CD8-positive, alpha-beta memory T cell (primary cell): Measurements from ENCODE around the gene CDKN1B. TPM values are rescaled to one million over a fixed set of nuclear protein-coding genes. Genes with fewer than 3 reads are reported as not detected.
A peak's percentile ranks its signal among the peaks of the same experiment; 100 is the strongest.
"Not testable (repeated sequence)": the region's sequence is repeated elsewhere in the genome, so short reads cannot be mapped to it uniquely, and the experiment has no call there.

Experiments
- CTCF ChIA-PET: fragments of 350-600 bp; sonication (Branson Sonifier 250); formaldehyde crosslinking; loops from one replicate; lab custom pipeline; 2021; ENCODE audit warnings: antibody characterized with exemption; lab: Charles Lee
- POLR2A ChIA-PET: fragments of 350-600 bp; sonication (Branson Sonifier 250); formaldehyde crosslinking; loops from one replicate; lab custom pipeline; 2021; ENCODE audit warnings: antibody characterized with exemption; lab: Charles Lee
- DNase-seq, 5 donors: peaks; one replicate each; pipeline versions ENCODE4 v3.0.0 to v3.0.0-alpha.2; 2020 to 2022; ENCODE audit warnings: mixed read lengths in 1 of 5
- H3K27ac ChIP-seq: one replicate; pipeline ENCODE4 v1.7.0; 2013; ENCODE audit warnings: low read depth, mild to moderate bottlenecking, low read length, moderate library complexity
- H3K27me3 ChIP-seq: 2 replicates; pipeline ENCODE4 v1.7.0; 2013; ENCODE audit warnings: low read length, mild to moderate bottlenecking; ENCODE audit not compliant: insufficient read depth, poor library complexity, severe bottlenecking
- H3K36me3 ChIP-seq: 2 replicates; pipeline ENCODE4 v1.7.0; 2013; ENCODE audit warnings: mild to moderate bottlenecking, low read length, moderate library complexity; ENCODE audit not compliant: insufficient read depth
- H3K4me1 ChIP-seq: 2 replicates; pipeline ENCODE4 v1.7.0; 2013; ENCODE audit warnings: mild to moderate bottlenecking, low read length, moderate library complexity; ENCODE audit not compliant: insufficient read depth
- H3K4me3 ChIP-seq: 2 replicates; pipeline ENCODE4 v1.7.0; 2013; ENCODE audit warnings: mild to moderate bottlenecking, low read length
- H3K9me3 ChIP-seq: 2 replicates; pipeline ENCODE4 v1.7.0; 2013; ENCODE audit warnings: mild to moderate bottlenecking, low read length
- H3K27ac Mint-ChIP-seq, 8 donors: one replicate each; pipeline ENCODE4 v1.8.0; 2020 to 2021; ENCODE audit warnings: mixed read lengths in 8 of 8, mild to moderate bottlenecking in 6 of 8, inconsistent platforms in 3 of 8, moderate library complexity in 3 of 8
- H3K27me3 Mint-ChIP-seq, 2 donors: one replicate each; pipeline ENCODE4 v1.8.0; 2020 to 2021; ENCODE audit warnings: mixed read lengths in 2 of 2, mild to moderate bottlenecking in 1 of 2, moderate library complexity in 1 of 2
- H3K36me3 Mint-ChIP-seq, 3 donors: one replicate each; pipeline ENCODE4 v1.8.0; 2020 to 2021; ENCODE audit warnings: mixed read lengths in 3 of 3, inconsistent platforms in 1 of 3, mild to moderate bottlenecking in 1 of 3
- H3K4me1 Mint-ChIP-seq, 3 donors: one replicate each; pipeline ENCODE4 v1.8.0; 2020 to 2021; ENCODE audit warnings: mixed read lengths in 3 of 3, inconsistent platforms in 1 of 3, mild to moderate bottlenecking in 1 of 3
- H3K4me3 Mint-ChIP-seq, 7 donors: one replicate each; pipeline ENCODE4 v1.8.0; 2020 to 2021; ENCODE audit warnings: mixed read lengths in 7 of 7, mild to moderate bottlenecking in 6 of 7, moderate library complexity in 4 of 7, inconsistent platforms in 2 of 7
- H3K9me3 Mint-ChIP-seq, 5 donors: one replicate each; pipeline ENCODE4 v1.8.0; 2020 to 2022; ENCODE audit warnings: mixed read lengths in 5 of 5, mild to moderate bottlenecking in 3 of 5, moderate library complexity in 2 of 5, inconsistent platforms in 1 of 5
- polyA plus RNA-seq: library from polyadenylated mRNA; unstranded; fragments of 300-500 nt; fragmentation: Illumina TruSeq; gene quantifications from one replicate; pipeline ENCODE4 v1.2.3, GENCODE V29; 2021
- total RNA-seq, 2 experiments: library from RNA; stranded (reverse); gene quantifications; one replicate each; pipeline ENCODE4 v1.2.3, GENCODE V29; 2021

Gene CDKN1B
- total and polyA plus RNA-seq, 3 experiments from 2014 or later: 10.0 to 48.7 (median 47.1) TPM

DNA sequence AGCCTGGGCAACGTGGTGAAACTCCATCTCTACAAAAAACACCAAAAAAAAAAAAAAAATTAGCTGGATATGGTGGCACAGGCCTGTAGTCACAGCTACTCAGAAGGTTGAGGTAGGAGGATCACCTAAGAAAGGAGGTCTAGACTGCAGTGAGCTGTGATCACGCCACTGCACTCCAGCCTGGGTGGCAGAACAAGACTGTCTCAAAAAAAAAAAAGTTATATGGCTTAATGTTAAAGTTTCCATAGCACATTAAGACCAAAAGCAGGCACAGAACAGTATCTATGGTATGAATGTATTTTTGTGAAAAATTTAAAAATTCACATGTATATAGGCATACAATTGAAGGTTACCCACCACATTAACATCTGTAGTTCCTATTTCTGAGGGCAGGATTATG is 15.9 kb downstream of the CDKN1B start:
- peaks cover 48% of the 10 kb centered on the region for H3K4me1 ChIP-seq
- no peaks in the 10 kb centered on the region for H3K27me3 ChIP-seq
- POLR2A ChIA-PET: interaction anchor here (0.6 kb wide), 1 partner anchor 9 kb away, joined by 3 read pairs; no protein-coding TSS in a partner anchor
- peak overlapping the region in 7 of 8 donors; percentile 11 to 78 (median 72) for H3K27ac Mint-ChIP-seq
- H3K36me3 ChIP-seq: no peaks in the 10 kb centered on the region
- no peaks in the 10 kb centered on the region for H3K9me3 Mint-ChIP-seq
- H3K9me3 ChIP-seq: no peaks in the 10 kb centered on the region
- peak overlapping the region in 1 of 7 donors; percentile 44 for H3K4me3 Mint-ChIP-seq
- CTCF ChIA-PET: interaction anchor here (0.7 kb wide), 1 partner anchor 383 kb away, joined by 3 read pairs; the partner anchor contains the start of gene MANSC1
- H3K4me1 Mint-ChIP-seq: peaks cover 45 to 69% (median 67%) of the 10 kb centered on the region in 3 donors
- no peaks in the 10 kb centered on the region for H3K27me3 Mint-ChIP-seq
- DNase-seq: no peak
- no peak overlapping the region for H3K4me3 ChIP-seq
- peaks cover 0 to 10% (median 8%) of the 10 kb centered on the region in 3 donors for H3K36me3 Mint-ChIP-seq
- H3K27ac ChIP-seq: no peak overlapping the region

DNA sequence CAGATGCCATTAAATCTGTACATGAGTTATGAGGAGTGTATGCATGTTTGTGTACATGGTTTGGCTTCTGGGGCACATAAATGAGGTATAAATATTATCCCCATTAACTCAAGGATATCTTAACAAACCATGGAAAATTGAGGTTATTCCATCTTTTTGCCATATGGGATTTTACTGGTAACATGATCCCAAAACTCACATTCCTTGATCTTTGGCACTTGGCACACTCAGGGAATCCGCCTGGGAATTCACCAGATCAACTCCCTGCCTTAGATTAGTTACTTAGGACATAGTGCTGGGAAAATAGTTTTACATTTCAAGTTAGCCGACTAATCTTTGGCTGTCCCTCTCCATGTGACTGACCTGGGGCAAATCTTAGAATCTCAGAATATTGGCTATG is 16.9 kb downstream of the CDKN1B start:
- no peak for DNase-seq
- H3K4me1 Mint-ChIP-seq: peaks cover 37 to 59% (median 58%) of the 10 kb centered on the region in 3 donors
- Histone ChIP-seq H3K9me3 (no peaks in the 10 kb centered on the region), H3K27me3 (no peaks in the 10 kb centered on the region), H3K36me3 (no peaks in the 10 kb centered on the region), H3K27ac (no peak overlapping the region), H3K4me1 (peaks cover 38% of the 10 kb centered on the region), H3K4me3 (no peak overlapping the region)
- ChIA-PET POLR2A (interaction anchor here (0.6 to 4.5 kb wide), 3 partner anchors 19 to 377 kb away, joined by 4 to 63 read pairs (median 7); partner anchors contain the start of genes BORCS5 and CDKN1B), CTCF (interaction anchor here (3.6 to 5.1 kb wide), 3 partner anchors 13 to 89 kb away, joined by 56 to 86 read pairs (median 56); partner anchors contain the start of gene CDKN1B)
- H3K36me3 Mint-ChIP-seq: peaks cover 0 to 6% (median 4%) of the 10 kb centered on the region in 3 donors
- H3K27ac Mint-ChIP-seq: peak overlapping the region in 7 of 8 donors; percentile 75 to 97 (median 93)
- no peak overlapping the region for H3K4me3 Mint-ChIP-seq
- no peaks in the 10 kb centered on the region for H3K9me3 Mint-ChIP-seq
- no peaks in the 10 kb centered on the region for H3K27me3 Mint-ChIP-seq

DNA sequence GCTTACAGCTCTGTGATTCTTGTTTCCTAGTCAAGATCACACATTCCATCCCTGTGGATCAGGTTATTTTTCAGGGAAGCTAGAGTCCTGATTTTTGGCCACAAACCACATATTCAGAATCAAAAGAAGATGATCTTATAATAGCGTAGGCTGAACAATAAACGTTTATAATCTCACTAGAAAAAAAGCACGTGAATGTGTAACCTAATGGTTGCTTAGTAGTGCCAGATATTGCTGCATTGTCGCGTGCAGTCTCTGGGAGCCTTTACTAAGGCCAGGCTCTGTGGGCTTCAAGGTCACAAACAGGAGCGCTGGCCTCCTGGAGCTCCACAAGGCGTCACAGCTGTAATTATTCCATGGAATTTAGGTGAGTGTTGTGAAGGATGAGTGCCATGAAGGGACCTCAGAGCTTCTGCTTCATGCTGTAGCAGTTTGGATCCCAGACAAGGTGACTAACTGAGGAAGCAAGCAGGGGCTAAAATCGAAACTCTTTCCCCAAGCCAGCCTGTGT is 17.4 kb downstream of the CDKN1B start:
- Mint-ChIP-seq H3K36me3 (peaks cover 0 to 6% (median 5%) of the 10 kb centered on the region in 3 donors), H3K27me3 (no peaks in the 10 kb centered on the region), H3K9me3 (no peaks in the 10 kb centered on the region), H3K4me3 (peak overlapping the region in 5 of 7 donors; percentile 25 to 80 (median 45)), H3K27ac (peak overlapping the region; percentile 75 to 98 (median 94)), H3K4me1 (peaks cover 36 to 57% (median 56%) of the 10 kb centered on the region in 3 donors)
- H3K4me3 ChIP-seq: no peak overlapping the region
- DNase-seq: no peak
- CTCF ChIA-PET: interaction anchor here (3.3 to 5.1 kb wide), 6 partner anchors 9 to 368 kb away, joined by 14 to 86 read pairs (median 56); partner anchors contain the start of gene CDKN1B
- no peaks in the 10 kb centered on the region for H3K27me3 ChIP-seq
- H3K9me3 ChIP-seq: no peaks in the 10 kb centered on the region
- POLR2A ChIA-PET: interaction anchor here (0.6 to 4.5 kb wide), 4 partner anchors 10 to 378 kb away, joined by 4 to 127 read pairs (median 35); partner anchors contain the start of genes BORCS5 and CDKN1B
- H3K36me3 ChIP-seq: no peaks in the 10 kb centered on the region
- H3K27ac ChIP-seq: no peak overlapping the region
- H3K4me1 ChIP-seq: peaks cover 34% of the 10 kb centered on the region

DNA sequence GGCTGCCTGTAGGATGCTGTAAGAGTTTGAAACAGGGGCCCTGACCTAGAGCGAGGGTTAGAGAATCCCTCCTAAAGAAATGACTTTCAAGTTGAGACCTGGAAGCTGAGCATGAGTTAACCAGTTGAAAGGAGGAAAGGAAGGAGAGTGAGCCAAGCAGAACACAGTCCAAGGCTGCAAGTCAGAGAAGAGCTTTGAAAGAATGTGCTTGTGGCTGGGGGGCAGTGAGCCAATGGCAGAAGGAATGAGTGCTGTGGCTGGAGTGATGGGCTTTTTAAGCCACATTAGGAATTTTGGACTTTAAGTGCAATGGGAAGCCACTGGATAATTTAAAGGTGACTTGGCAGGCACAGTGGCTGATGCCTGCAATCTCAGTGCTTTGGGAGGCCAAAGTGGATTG is 18.1 kb downstream of the CDKN1B start:
- H3K27me3 ChIP-seq: no peaks in the 10 kb centered on the region
- H3K27ac Mint-ChIP-seq: peak overlapping the region; percentile 84 to 98 (median 94)

DNA sequence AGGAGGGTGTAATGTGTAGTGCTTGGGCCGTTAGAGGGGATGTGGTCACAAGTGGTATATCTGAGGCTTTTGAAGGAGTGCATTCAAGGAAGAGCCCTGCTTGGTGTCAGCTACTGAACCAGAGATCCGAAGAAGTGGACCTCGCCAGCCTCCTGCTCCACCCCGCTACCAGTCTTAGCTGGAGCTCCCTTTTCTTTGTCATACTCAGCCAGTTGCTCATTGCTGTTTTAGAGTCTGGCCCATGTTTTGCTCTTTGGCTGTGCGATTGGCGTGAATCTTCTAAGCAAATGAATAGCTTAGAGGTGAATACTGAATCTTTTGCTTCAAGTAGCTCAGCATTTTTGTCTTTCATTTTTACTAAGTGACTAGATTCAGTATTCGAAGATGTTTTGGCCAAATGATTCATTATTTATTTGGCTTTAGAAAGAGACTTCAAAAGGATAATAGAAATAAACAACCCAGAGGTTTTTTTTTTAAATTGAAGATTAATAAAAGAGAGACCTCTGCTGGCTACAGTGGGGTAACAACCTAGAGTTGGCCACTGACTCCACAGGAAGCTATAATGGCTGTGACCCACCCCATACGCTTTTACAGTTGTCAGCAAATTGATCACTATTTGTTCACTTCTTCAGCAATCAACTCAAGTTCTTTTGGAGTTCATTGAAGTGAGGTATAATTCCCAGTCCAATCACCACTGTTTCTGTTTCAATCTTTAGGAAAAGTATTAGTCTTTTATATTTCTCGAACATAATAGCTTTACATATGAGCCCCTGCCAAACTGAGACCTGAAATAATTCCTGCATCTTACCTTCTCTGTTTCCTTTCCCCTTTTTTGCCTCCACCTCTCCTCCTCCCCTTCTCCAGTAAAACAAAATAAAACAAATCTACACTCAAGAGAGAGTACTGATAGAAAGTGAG is 19.9 kb downstream of the CDKN1B start:
- Mint-ChIP-seq H3K36me3 (peaks cover 0 to 4% (median 0%) of the 10 kb centered on the region in 3 donors), H3K4me1 (peaks cover 35 to 54% (median 53%) of the 10 kb centered on the region in 3 donors), H3K9me3 (no peaks in the 10 kb centered on the region), H3K4me3 (peak overlapping the region; percentile 77 to 87 (median 85)), H3K27ac (peak overlapping the region; percentile 90 to 97 (median 94)), H3K27me3 (no peaks in the 10 kb centered on the region)
- peak overlapping the region; percentile 64 for H3K27ac ChIP-seq
- H3K27me3 ChIP-seq: no peaks in the 10 kb centered on the region
- no peaks in the 10 kb centered on the region for H3K36me3 ChIP-seq
- peaks cover 34% of the 10 kb centered on the region for H3K4me1 ChIP-seq
- CTCF ChIA-PET: interaction anchor here (0.7 to 5.1 kb wide), 67 partner anchors 8 to 701 kb away, joined by 3 to 86 read pairs (median 5); partner anchors contain the start of genes BORCS5, CDKN1B, CREBL2 and DDX47
- H3K4me3 ChIP-seq: peak overlapping the region; percentile 51
- POLR2A ChIA-PET: interaction anchor here (0.6 to 4.5 kb wide), 23 partner anchors 9 to 728 kb away, joined by 3 to 127 read pairs (median 4); partner anchors contain the start of genes BORCS5, CDKN1B and DUSP16
- DNase-seq: peak; percentile 26 to 71 (median 56)
- no peaks in the 10 kb centered on the region for H3K9me3 ChIP-seq

More for the DNA sequence above, 18.1 kb downstream of the CDKN1B start:
- no peaks in the 10 kb centered on the region for H3K9me3 ChIP-seq
- H3K27me3 Mint-ChIP-seq: no peaks in the 10 kb centered on the region
- ChIA-PET POLR2A (interaction anchor here (0.6 to 4.5 kb wide), 3 partner anchors 11 to 77 kb away, joined by 3 to 127 read pairs (median 63); partner anchors contain the start of gene CDKN1B), CTCF (interaction anchor here (2.6 to 5.1 kb wide), 8 partner anchors 10 to 377 kb away, joined by 12 to 86 read pairs (median 44); partner anchors contain the start of genes BORCS5 and CDKN1B)
- no peak for DNase-seq
- H3K4me3 Mint-ChIP-seq: peak overlapping the region; percentile 15 to 80 (median 49)
- H3K36me3 Mint-ChIP-seq: peaks cover 0 to 5% (median 3%) of the 10 kb centered on the region in 3 donors
- no peaks in the 10 kb centered on the region for H3K9me3 Mint-ChIP-seq
- H3K27ac ChIP-seq: no peak overlapping the region
- no peak overlapping the region for H3K4me3 ChIP-seq
- no peaks in the 10 kb centered on the region for H3K36me3 ChIP-seq
- peaks cover 31 to 50% (median 49%) of the 10 kb centered on the region in 3 donors for H3K4me1 Mint-ChIP-seq
- peaks cover 34% of the 10 kb centered on the region for H3K4me1 ChIP-seq

DNA sequence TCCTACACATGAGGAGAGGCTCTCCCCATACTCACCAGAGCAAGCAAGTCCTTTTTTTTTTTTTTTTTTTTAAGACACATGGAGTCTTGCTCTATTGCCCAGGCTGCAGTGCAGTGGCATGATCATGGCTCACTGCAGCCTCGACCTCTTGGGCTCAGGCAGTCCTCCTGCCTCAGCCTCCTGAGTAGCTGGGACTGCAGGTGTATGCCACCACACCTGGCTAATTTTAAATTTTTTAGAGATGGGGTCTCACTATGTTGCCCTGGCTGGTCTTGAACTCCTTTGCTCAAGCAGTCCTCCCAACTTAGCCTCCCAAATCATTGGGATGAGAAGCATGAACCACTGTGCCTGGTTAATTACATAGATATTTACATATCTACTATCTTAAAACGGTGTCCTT is 21.0 kb downstream of the CDKN1B start:
- H3K27me3 ChIP-seq, H3K9me3 ChIP-seq, DNase-seq, H3K36me3 Mint-ChIP-seq, H3K9me3 Mint-ChIP-seq, H3K27ac ChIP-seq, H3K4me3 ChIP-seq, H3K36me3 ChIP-seq, H3K4me3 Mint-ChIP-seq, H3K27me3 Mint-ChIP-seq: not testable (repeated sequence)
- ChIA-PET CTCF (interaction anchor here (1.3 to 5.1 kb wide), 17 partner anchors 13 to 404 kb away, joined by 4 to 86 read pairs (median 12); partner anchors contain the start of genes BORCS5, CREBL2 and DUSP16), POLR2A (interaction anchor here (1.0 to 4.5 kb wide), 3 partner anchors 14 to 27 kb away, joined by 7 to 127 read pairs (median 63); partner anchors contain the start of gene CDKN1B)
- Mint-ChIP-seq H3K4me1 (peaks cover 35 to 50% (median 49%) of the 10 kb centered on the region in 3 donors), H3K27ac (peak overlapping the region in 2 of 8 donors; percentile 14 to 43)
- peaks cover 34% of the 10 kb centered on the region for H3K4me1 ChIP-seq

DNA sequence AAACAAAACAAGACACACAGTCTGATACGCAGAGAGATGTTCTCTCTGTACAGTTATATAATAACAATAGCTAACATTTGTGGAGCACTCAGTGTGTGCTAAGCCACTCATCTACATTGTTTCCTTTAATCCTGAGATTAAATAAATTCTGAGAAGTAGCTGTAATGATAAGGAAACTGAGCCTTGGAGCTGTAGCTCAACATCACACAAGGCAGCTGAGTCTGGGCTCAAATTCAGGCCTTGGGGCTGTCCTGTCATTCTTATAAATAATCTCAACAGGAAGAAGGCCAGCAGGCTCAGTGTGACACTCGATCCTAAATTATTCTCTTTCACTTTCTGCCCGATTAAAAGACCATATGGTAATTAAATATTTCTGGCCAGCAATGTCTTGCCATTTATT is 24.5 kb downstream of the CDKN1B start:
- CTCF ChIA-PET: interaction anchor here (1.1 kb wide), 2 partner anchors 154 to 364 kb away, joined by 3 to 5 read pairs; no protein-coding TSS in a partner anchor
- peaks cover 2 to 8% (median 3%) of the 10 kb centered on the region in 3 donors for H3K36me3 Mint-ChIP-seq
- Histone ChIP-seq H3K9me3 (no peaks in the 10 kb centered on the region), H3K4me1 (peaks cover 9% of the 10 kb centered on the region), H3K4me3 (no peak overlapping the region), H3K36me3 (no peaks in the 10 kb centered on the region), H3K27ac (no peak overlapping the region), H3K27me3 (no peaks in the 10 kb centered on the region)
- no peaks in the 10 kb centered on the region for H3K27me3 Mint-ChIP-seq
- no peak for DNase-seq
- H3K9me3 Mint-ChIP-seq: no peaks in the 10 kb centered on the region
- H3K4me1 Mint-ChIP-seq: peaks cover 19 to 27% (median 21%) of the 10 kb centered on the region in 3 donors
- H3K27ac Mint-ChIP-seq: peak overlapping the region in 3 of 8 donors; percentile 8 to 87 (median 45)
- peak overlapping the region in 1 of 7 donors; percentile 61 for H3K4me3 Mint-ChIP-seq
- POLR2A ChIA-PET: no interaction called here
